Dedifferentiated amniotic fluid mesenchymal stem cell (primary cell): ENCODE measurements around the gene LEMD2.
A peak's percentile ranks its signal among the peaks of the same experiment; 100 is the strongest.
"Not testable (repeated sequence)": the region's sequence is repeated elsewhere in the genome, so short reads cannot be mapped to it uniquely, and the experiment has no call there.

Experiments used
- DNase-seq: peaks from one replicate; pipeline ENCODE4 v3.0.0-alpha.2; 2016; ENCODE audit errors: extremely low spot score

Gene LEMD2

GRCh38 chr6:33788694-33789549 is at the start of gene LEMD2:
Gene LEMD2, minus strand, starts transcription at chr6:33789130. Its CDS starts 14 bp downstream, at chr6:33789116.
- DNase-seq = peak; percentile 91

GRCh38 chr6:33837971-33838665 is 49.2 kb upstream of the LEMD2 start:
- no peak for DNase-seq

- DNase-seq = no peak
Observed at GRCh38 chr6:33836806-33837469, 48.0 kb upstream of the LEMD2 start.

GRCh38 chr6:33834401-33835392 is 45.8 kb upstream of the LEMD2 start:
- DNase-seq = no peak

- DNase-seq = no peak
Observed at GRCh38 chr6:33833599-33833998, 44.7 kb upstream of the LEMD2 start.

GRCh38 chr6:33832831-33833230 is 43.9 kb upstream of the LEMD2 start:
- DNase-seq = not testable (repeated sequence)

- not testable (repeated sequence) for DNase-seq
Observed at GRCh38 chr6:33831725-33832124, 42.8 kb upstream of the LEMD2 start.

GRCh38 chr6:33830635-33831240 is 41.8 kb upstream of the LEMD2 start:
- DNase-seq = no peak

- DNase-seq = no peak
Observed at GRCh38 chr6:33828764-33829731, 40.1 kb upstream of the LEMD2 start.

GRCh38 chr6:33828452-33828763 is 39.5 kb upstream of the LEMD2 start:
- DNase-seq = no peak

- DNase-seq = no peak
Observed at GRCh38 chr6:33827546-33828451, 38.9 kb upstream of the LEMD2 start.

- no peak for DNase-seq
Observed at GRCh38 chr6:33826537-33826936, 37.6 kb upstream of the LEMD2 start.

GRCh38 chr6:33824461-33825154 is 35.7 kb upstream of the LEMD2 start:
- DNase-seq = no peak

- DNase-seq = no peak
Observed at GRCh38 chr6:33823806-33824205, 34.9 kb upstream of the LEMD2 start.

GRCh38 chr6:33822575-33823395 is 33.9 kb upstream of the LEMD2 start:
- DNase-seq = no peak

- no peak for DNase-seq
Observed at GRCh38 chr6:33820784-33821520, 32.0 kb upstream of the LEMD2 start.

GRCh38 chr6:33820243-33820642 is 31.3 kb upstream of the LEMD2 start:
- DNase-seq = no peak
